ENCODE results near the gene KLHL17. TPM values are rescaled to one million over a fixed set of nuclear protein-coding genes. Genes with fewer than 3 reads are reported as not detected.

The KLHL17 gene
- total RNA-seq, 1 experiment from 2014 or later = 66.9 TPM

- Mint-ChIP-seq H3K27me3 (ENCODE audit: low read depth) (peaks cover 82% of the 10 kb centered on the region), H3K36me3 (no peaks in the 10 kb centered on the region), H3K27ac (no peak overlapping the region; the same call in 1 of the 2 replicates), H3K4me3 (no peak overlapping the region), H3K9me3 (no peaks in the 10 kb centered on the region), H3K4me1 (peaks cover 14% of the 10 kb centered on the region)
- peak; percentile 41 for ATAC-seq
- CTCF ChIA-PET = interaction anchor here (1.0 to 3.1 kb wide), 6 partner anchors 9 to 59 kb away, joined by 3 to 8 read pairs (median 4); partner anchors contain the start of gene ISG15
- POLR2A ChIA-PET = no interaction called here
- no peak for DNase-seq (ENCODE audit: low spot score)
- TF ChIP-seq ZNF232 (CRISPR knock-in tag; IDR thresholded peaks at IDR 0.05) (no peak), GABPB1 (CRISPR knock-in tag; IDR thresholded peaks at IDR 0.05) (0 out of 2 replicates have a peak, but pooled peaks have one; percentile 16), ZNF423 (CRISPR knock-in tag; IDR thresholded peaks at IDR 0.05) (no peak), E2F1 (CRISPR knock-in tag; IDR thresholded peaks at IDR 0.05) (no peak), GTF2I (CRISPR knock-in tag; conservative IDR thresholded peaks at IDR 0.05) (no peak), NFYB (CRISPR knock-in tag; conservative IDR thresholded peaks at IDR 0.05; ENCODE audit: low read depth) (no peak), HMGA2 (CRISPR knock-in tag; IDR thresholded peaks at IDR 0.05) (no peak)
These were observed 44.7 kb downstream of the KLHL17 start for GRCh38 chr1:1004780-1005697.

- no peak for ATAC-seq
- H3K36me3 Mint-ChIP-seq = no peaks in the 10 kb centered on the region
- no peak overlapping the region for H3K4me3 Mint-ChIP-seq
- no peak for TF ChIP-seq ZNF219 (CRISPR knock-in tag; IDR thresholded peaks at IDR 0.05; ENCODE audit: borderline replicate concordance)
- TF ChIP-seq ZNF317 (CRISPR knock-in tag; IDR thresholded peaks at IDR 0.05; ENCODE audit: borderline replicate concordance, low read depth) = no peak
- TF ChIP-seq E2F1 (CRISPR knock-in tag; IDR thresholded peaks at IDR 0.05) = no peak
- TF ChIP-seq KAT7 (CRISPR knock-in tag; IDR thresholded peaks at IDR 0.05; ENCODE audit: borderline replicate concordance) = no peak
- no peak for TF ChIP-seq ZNF423 (CRISPR knock-in tag; IDR thresholded peaks at IDR 0.05)
- no peak for TF ChIP-seq CDX4 (CRISPR knock-in tag; IDR thresholded peaks at IDR 0.05; ENCODE audit: borderline replicate concordance)
- TF ChIP-seq HMGA2 (CRISPR knock-in tag; IDR thresholded peaks at IDR 0.05) = no peak
- no peak for TF ChIP-seq GTF2I (CRISPR knock-in tag; conservative IDR thresholded peaks at IDR 0.05)
- TF ChIP-seq TEAD4 (CRISPR knock-in tag; IDR thresholded peaks at IDR 0.05) = no peak
- TF ChIP-seq ZNF512 (CRISPR knock-in tag; IDR thresholded peaks at IDR 0.05; ENCODE audit: borderline replicate concordance) = no peak
- no peak for TF ChIP-seq USF2 (CRISPR knock-in tag; IDR thresholded peaks at IDR 0.05)
- TF ChIP-seq OVOL2 (CRISPR knock-in tag; IDR thresholded peaks at IDR 0.05; ENCODE audit: borderline replicate concordance) = no peak
- no peaks in the 10 kb centered on the region for H3K9me3 Mint-ChIP-seq
- CTCF ChIA-PET = interaction anchor here (1.3 to 3.1 kb wide), 3 partner anchors 8 to 29 kb away, joined by 3 to 8 read pairs (median 4); partner anchors contain the start of gene ISG15
- H3K4me1 Mint-ChIP-seq = peaks cover 14% of the 10 kb centered on the region
- peaks cover 77% of the 10 kb centered on the region for H3K27me3 Mint-ChIP-seq (ENCODE audit: low read depth)
- no peak for DNase-seq (ENCODE audit: low spot score)
- H3K27ac Mint-ChIP-seq = no peak overlapping the region
- POLR2A ChIA-PET = no interaction called here
These were observed 45.5 kb downstream of the KLHL17 start for GRCh38 chr1:1005774-1006304.
